Choroid plexus epithelial cell (primary cell): Measurements from ENCODE around the gene TPST2.

Source experiments
- DNase-seq: peaks from one replicate; pipeline ENCODE4 v3.0.0-alpha.2; 2010; ENCODE audit warnings: low read depth
- H3K4me3 ChIP-seq: 2 replicates; pipeline ENCODE4 v1.5.1; 2011; ENCODE audit warnings: low read depth, mild to moderate bottlenecking, control low read depth, low read length, moderate library complexity
- TF ChIP-seq, protein P1 (sequence below): conservative IDR thresholded peaks from 2 replicates; pipeline ENCODE4 v1.5.1; 2011; ENCODE audit warnings: low read depth, mild to moderate bottlenecking, control low read depth, inconsistent platforms, low read length, moderate library complexity

Gene TPST2

DNA sequence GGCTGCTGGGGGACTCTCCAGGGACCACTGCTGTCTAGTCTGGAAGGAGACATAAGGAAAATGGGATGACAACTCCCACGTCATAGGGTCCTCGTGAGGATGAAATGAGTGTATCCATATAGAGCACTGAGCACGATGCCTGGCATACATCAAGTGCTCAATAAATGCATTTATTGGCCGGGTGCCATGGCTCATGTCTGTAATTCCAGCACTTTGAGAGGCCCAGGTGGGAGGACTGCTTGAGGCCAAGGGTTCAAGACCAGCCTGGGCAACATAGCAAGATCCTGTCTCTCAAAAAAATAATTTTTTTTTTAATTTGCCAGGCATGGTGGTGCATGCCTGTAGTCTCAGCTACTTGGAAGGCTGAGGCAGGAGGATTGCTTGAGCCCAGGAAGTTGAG lies 12.2 kb upstream of the TPST2 start:
- H3K4me3 ChIP-seq = no peak overlapping the region
- DNase-seq = no peak
- TF ChIP-seq, protein P1, sequence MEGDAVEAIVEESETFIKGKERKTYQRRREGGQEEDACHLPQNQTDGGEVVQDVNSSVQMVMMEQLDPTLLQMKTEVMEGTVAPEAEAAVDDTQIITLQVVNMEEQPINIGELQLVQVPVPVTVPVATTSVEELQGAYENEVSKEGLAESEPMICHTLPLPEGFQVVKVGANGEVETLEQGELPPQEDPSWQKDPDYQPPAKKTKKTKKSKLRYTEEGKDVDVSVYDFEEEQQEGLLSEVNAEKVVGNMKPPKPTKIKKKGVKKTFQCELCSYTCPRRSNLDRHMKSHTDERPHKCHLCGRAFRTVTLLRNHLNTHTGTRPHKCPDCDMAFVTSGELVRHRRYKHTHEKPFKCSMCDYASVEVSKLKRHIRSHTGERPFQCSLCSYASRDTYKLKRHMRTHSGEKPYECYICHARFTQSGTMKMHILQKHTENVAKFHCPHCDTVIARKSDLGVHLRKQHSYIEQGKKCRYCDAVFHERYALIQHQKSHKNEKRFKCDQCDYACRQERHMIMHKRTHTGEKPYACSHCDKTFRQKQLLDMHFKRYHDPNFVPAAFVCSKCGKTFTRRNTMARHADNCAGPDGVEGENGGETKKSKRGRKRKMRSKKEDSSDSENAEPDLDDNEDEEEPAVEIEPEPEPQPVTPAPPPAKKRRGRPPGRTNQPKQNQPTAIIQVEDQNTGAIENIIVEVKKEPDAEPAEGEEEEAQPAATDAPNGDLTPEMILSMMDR = no peak

DNA sequence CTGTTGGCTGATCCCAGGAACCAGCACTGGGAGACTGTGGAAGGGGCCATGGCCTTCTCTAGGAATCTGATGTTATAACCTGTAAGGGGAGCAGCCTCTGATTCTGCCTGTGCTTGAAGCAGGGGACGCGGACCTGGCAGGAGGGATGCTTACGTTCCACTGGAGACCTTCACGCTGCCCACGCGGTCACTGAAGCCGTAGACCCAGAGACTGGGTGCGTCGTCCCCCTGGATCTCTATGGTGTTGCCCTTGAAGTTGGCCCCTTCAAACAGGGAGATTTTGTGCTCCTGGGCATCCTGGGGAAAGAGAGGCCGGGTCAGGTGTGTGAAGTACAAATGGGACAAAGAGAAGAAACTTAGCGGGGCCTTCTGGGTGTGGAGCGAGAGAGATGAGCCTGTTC lies 11.8 kb upstream of the TPST2 start:
- H3K4me3 ChIP-seq = no peak overlapping the region
- TF ChIP-seq, protein P1 = no peak
- DNase-seq = no peak

DNA sequence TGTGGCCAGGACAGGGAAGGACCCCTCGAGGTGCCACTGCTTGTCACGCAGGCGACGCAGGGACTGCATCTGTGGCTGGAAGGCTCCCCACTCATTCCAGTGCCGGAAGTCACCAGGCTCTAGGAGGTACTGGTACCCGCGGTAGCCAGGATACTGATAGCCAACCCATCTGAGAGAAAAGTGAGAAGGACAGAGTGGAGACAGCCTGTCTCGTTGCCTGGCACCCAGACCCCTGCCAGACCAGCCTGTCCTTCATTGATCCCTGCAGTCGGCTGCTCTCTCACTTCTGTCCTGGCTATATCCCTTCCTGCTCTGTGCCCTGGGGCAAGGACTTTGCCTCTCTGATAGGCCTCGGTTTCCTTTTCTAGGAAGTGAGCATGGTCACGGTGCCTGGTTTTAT lies 9.6 kb upstream of the TPST2 start:
- H3K4me3 ChIP-seq = no peak overlapping the region
- TF ChIP-seq, protein P1 = no peak
- no peak for DNase-seq

DNA sequence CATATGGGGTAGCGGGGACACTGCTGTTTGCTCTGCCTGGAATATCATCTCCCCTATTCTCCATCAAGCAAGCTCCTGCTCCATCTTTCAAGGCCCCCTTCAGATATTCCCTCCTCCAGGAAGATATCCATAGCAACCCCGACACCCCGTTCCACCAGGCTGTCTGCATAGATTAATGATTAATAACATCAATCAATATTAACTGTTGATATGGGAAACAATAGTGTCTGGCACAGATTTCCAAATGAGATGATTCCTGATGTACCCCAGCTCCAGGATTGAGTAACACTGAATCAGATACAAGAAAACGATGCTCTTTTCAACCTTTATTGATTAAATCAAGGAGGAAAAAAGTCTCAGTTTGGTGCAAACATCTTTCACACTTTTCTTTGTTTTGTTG lies 7.5 kb upstream of the TPST2 start:
- no peak overlapping the region for H3K4me3 ChIP-seq
- no peak for DNase-seq
- TF ChIP-seq, protein P1 = no peak

DNA sequence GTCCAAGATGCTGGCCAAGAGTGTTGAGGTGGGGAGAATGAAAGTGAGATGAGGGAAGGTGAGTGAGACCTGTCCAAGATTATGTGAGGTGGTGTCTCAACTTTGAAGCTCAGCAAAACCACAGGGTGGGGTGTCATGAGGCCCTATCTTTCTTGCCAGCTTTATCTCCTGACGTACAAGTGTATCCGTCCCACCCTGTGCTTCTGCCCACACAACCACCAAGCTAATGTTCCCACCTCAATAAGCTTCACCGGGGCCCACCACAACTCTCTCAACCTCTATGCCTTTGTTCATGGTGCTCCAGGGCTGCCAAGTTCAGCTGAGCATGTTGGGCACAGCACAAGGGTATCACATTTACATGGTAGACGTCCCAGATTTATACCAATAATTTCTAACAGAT lies 7.1 kb upstream of the TPST2 start:
- DNase-seq = no peak
- H3K4me3 ChIP-seq = no peak overlapping the region
- TF ChIP-seq, protein P1 = no peak

DNA sequence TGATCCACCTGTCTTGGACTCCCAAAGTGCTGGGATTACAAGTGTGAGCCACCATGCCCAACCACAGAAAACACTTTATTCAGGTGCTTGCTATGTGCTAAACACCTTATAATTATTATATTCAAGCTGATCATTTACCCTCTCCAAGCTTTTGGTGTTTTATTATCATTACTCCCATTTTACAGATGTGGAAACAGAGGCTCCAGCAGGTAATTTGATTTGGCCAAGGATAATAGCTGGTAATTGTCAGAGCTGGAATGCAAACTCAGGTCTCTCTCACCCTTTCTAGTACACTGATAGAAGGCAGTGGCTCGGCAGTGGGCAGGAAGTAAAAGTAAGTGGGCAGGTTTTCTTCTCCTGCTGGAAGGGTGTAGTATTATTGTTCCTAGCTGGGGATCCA lies 3.8 kb upstream of the TPST2 start:
- H3K4me3 ChIP-seq = no peak overlapping the region
- no peak for DNase-seq
- TF ChIP-seq, protein P1 = no peak

DNA sequence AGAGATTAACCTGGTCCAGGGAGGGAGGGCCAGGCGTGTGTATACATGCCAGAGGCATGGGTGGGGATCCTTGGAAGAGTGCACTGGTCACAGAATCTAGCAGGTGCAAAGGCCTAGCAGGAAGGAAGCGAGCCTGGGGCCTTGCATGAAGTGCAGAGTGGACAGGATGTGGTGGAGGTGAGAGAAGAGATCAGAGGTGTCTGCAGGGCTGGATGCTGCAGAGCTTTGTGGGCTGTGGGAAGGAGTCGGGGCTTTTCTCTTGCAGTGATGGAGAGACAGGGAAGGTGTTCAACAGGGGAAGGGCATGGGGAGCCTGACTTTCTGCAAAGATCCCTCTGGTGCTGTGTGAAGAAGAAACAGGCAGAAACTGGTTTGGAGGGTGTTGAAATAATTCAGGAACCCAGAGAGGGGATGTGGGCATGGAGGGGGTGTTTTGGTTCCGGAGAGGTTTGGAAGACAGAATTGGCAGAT lies 2.5 kb upstream of the TPST2 start:
- TF ChIP-seq, protein P1 = no peak
- no peak overlapping the region for H3K4me3 ChIP-seq
- no peak for DNase-seq
